Measurements from ENCODE around the gene WDR75. TPM values are rescaled to one million over a fixed set of nuclear protein-coding genes. Genes with fewer than 3 reads are reported as not detected.

The WDR75 gene
- total RNA-seq, 1 donor from 2014 or later: 24.7 TPM

GRCh38 chr2:189483571-189483970, 42.3 kb downstream of the WDR75 start:
- no peak for DNase-seq (ENCODE audit: low spot score)
- H3K36me3 Mint-ChIP-seq (ENCODE audit: low read depth): peaks cover 1% of the 10 kb centered on the region
- H3K4me1 Mint-ChIP-seq (ENCODE audit: low read depth): no peaks in the 10 kb centered on the region
- no peak overlapping the region for H3K4me3 Mint-ChIP-seq (ENCODE audit: unreplicated experiment)
- H3K27ac Mint-ChIP-seq (ENCODE audit: unreplicated experiment): no peak overlapping the region
- H3K27me3 Mint-ChIP-seq (ENCODE audit: low read depth): no peaks in the 10 kb centered on the region
- no peaks in the 10 kb centered on the region for H3K9me3 Mint-ChIP-seq (ENCODE audit: low read depth)
- TF ChIP-seq, protein P1, sequence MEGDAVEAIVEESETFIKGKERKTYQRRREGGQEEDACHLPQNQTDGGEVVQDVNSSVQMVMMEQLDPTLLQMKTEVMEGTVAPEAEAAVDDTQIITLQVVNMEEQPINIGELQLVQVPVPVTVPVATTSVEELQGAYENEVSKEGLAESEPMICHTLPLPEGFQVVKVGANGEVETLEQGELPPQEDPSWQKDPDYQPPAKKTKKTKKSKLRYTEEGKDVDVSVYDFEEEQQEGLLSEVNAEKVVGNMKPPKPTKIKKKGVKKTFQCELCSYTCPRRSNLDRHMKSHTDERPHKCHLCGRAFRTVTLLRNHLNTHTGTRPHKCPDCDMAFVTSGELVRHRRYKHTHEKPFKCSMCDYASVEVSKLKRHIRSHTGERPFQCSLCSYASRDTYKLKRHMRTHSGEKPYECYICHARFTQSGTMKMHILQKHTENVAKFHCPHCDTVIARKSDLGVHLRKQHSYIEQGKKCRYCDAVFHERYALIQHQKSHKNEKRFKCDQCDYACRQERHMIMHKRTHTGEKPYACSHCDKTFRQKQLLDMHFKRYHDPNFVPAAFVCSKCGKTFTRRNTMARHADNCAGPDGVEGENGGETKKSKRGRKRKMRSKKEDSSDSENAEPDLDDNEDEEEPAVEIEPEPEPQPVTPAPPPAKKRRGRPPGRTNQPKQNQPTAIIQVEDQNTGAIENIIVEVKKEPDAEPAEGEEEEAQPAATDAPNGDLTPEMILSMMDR (IDR thresholded peaks at IDR 0.05): no peak

GRCh38 chr2:189483980-189484740, 42.9 kb downstream of the WDR75 start:
- Mint-ChIP-seq H3K4me1 (ENCODE audit: low read depth) (no peaks in the 10 kb centered on the region), H3K4me3 (ENCODE audit: unreplicated experiment) (no peak overlapping the region), H3K36me3 (ENCODE audit: low read depth) (no peaks in the 10 kb centered on the region), H3K9me3 (ENCODE audit: low read depth) (no peaks in the 10 kb centered on the region), H3K27me3 (ENCODE audit: low read depth) (no peaks in the 10 kb centered on the region), H3K27ac (ENCODE audit: unreplicated experiment) (no peak overlapping the region)
- TF ChIP-seq, protein P1 (IDR thresholded peaks at IDR 0.05): no peak
- no peak for DNase-seq (ENCODE audit: low spot score)

GRCh38 chr2:189485146-189485545, 43.9 kb downstream of the WDR75 start:
- H3K4me3 Mint-ChIP-seq (ENCODE audit: unreplicated experiment): no peak overlapping the region
- DNase-seq (ENCODE audit: low spot score): no peak
- no peaks in the 10 kb centered on the region for H3K27me3 Mint-ChIP-seq (ENCODE audit: low read depth)
- no peaks in the 10 kb centered on the region for H3K4me1 Mint-ChIP-seq (ENCODE audit: low read depth)
- H3K9me3 Mint-ChIP-seq (ENCODE audit: low read depth): no peaks in the 10 kb centered on the region
- H3K27ac Mint-ChIP-seq (ENCODE audit: unreplicated experiment): no peak overlapping the region
- TF ChIP-seq, protein P1 (IDR thresholded peaks at IDR 0.05): no peak
- no peaks in the 10 kb centered on the region for H3K36me3 Mint-ChIP-seq (ENCODE audit: low read depth)

- no peak overlapping the region for H3K4me3 Mint-ChIP-seq (ENCODE audit: unreplicated experiment)
- no peaks in the 10 kb centered on the region for H3K27me3 Mint-ChIP-seq (ENCODE audit: low read depth)
- no peaks in the 10 kb centered on the region for H3K9me3 Mint-ChIP-seq (ENCODE audit: low read depth)
- H3K27ac Mint-ChIP-seq (ENCODE audit: unreplicated experiment): no peak overlapping the region
- H3K4me1 Mint-ChIP-seq (ENCODE audit: low read depth): no peaks in the 10 kb centered on the region
- TF ChIP-seq, protein P1 (IDR thresholded peaks at IDR 0.05): no peak
- no peak for DNase-seq (ENCODE audit: low spot score)
- H3K36me3 Mint-ChIP-seq (ENCODE audit: low read depth): no peaks in the 10 kb centered on the region
Observed at GRCh38 chr2:189486237-189486770, 45.0 kb downstream of the WDR75 start.

GRCh38 chr2:189487283-189488007, 46.2 kb downstream of the WDR75 start:
- H3K4me1 Mint-ChIP-seq (ENCODE audit: low read depth): no peaks in the 10 kb centered on the region
- TF ChIP-seq, protein P1 (IDR thresholded peaks at IDR 0.05): no peak
- H3K27me3 Mint-ChIP-seq (ENCODE audit: low read depth): no peaks in the 10 kb centered on the region
- H3K4me3 Mint-ChIP-seq (ENCODE audit: unreplicated experiment): no peak overlapping the region
- no peaks in the 10 kb centered on the region for H3K9me3 Mint-ChIP-seq (ENCODE audit: low read depth)
- DNase-seq (ENCODE audit: low spot score): no peak
- no peak overlapping the region for H3K27ac Mint-ChIP-seq (ENCODE audit: unreplicated experiment)
- no peaks in the 10 kb centered on the region for H3K36me3 Mint-ChIP-seq (ENCODE audit: low read depth)

Data from chondrocyte (in vitro differentiated cells).